Measurements from ENCODE around the gene CLASP1. TPM values are rescaled to one million over a fixed set of nuclear protein-coding genes. Genes with fewer than 3 reads are reported as not detected.

CLASP1 gene
- total RNA-seq, 6 experiments from 2014 or later = 19.7 to 32.4 (median 24.1) TPM

GRCh38 chr2:121688820-121689219 is 39.6 kb upstream of the CLASP1 start:
- H3K9me3 ChIP-seq = no peaks in the 10 kb centered on the region
- no peak overlapping the region for H3K27ac ChIP-seq
- DNase-seq (no peak), ATAC-seq (no peak)
- 88% methylated on average over 2 of the region's 2 CpGs for WGBS (ENCODE audit: insufficient coverage, low coverage, low lambda C conversion rate, missing lambda C conversion rate)
- H3K27me3 ChIP-seq = no peaks in the 10 kb centered on the region
- no peaks in the 10 kb centered on the region for H3K36me3 ChIP-seq
- no peaks in the 10 kb centered on the region for H3K4me1 ChIP-seq
- no peak overlapping the region for H3K4me3 ChIP-seq
- intact Hi-C loops (cut with DNase I) = no loop called here
- TF ChIP-seq POLR2A (IDR thresholded peaks at IDR 0.05) (no peak), CTCF (IDR thresholded peaks at IDR 0.05) (no peak)

GRCh38 chr2:121686902-121687301 is 37.6 kb upstream of the CLASP1 start:
- Histone ChIP-seq H3K27me3 (no peaks in the 10 kb centered on the region), H3K4me1 (no peaks in the 10 kb centered on the region), H3K4me3 (no peak overlapping the region), H3K36me3 (no peaks in the 10 kb centered on the region), H3K27ac (no peak overlapping the region), H3K9me3 (peaks cover 0 to 15% (median 2%) of the 10 kb centered on the region in 4 donors)
- TF ChIP-seq CTCF (IDR thresholded peaks at IDR 0.05) (no peak), POLR2A (IDR thresholded peaks at IDR 0.05) (no peak)
- DNase-seq (no peak), ATAC-seq (no peak)
- WGBS (ENCODE audit: insufficient coverage, low coverage, low lambda C conversion rate, missing lambda C conversion rate) = 88% methylated on average over 2 of the region's 2 CpGs
- intact Hi-C loops (cut with DNase I) = no loop called here

GRCh38 chr2:121686218-121686617 is 37.0 kb upstream of the CLASP1 start:
- H3K27ac ChIP-seq = no peak overlapping the region
- H3K27me3 ChIP-seq = no peaks in the 10 kb centered on the region
- DNase-seq = no peak
- H3K36me3 ChIP-seq = no peaks in the 10 kb centered on the region
- no peaks in the 10 kb centered on the region for H3K4me1 ChIP-seq
- no peak for ATAC-seq
- H3K4me3 ChIP-seq = no peak overlapping the region
- intact Hi-C loops (cut with DNase I) = no loop called here
- no peak for TF ChIP-seq POLR2A (IDR thresholded peaks at IDR 0.05)
- TF ChIP-seq CTCF (IDR thresholded peaks at IDR 0.05) = no peak
- peaks cover 0 to 15% (median 2%) of the 10 kb centered on the region in 4 donors for H3K9me3 ChIP-seq
- WGBS (ENCODE audit: insufficient coverage, low coverage, low lambda C conversion rate, missing lambda C conversion rate) = 84% methylated on average over 10 of the region's 19 CpGs

DNA sequence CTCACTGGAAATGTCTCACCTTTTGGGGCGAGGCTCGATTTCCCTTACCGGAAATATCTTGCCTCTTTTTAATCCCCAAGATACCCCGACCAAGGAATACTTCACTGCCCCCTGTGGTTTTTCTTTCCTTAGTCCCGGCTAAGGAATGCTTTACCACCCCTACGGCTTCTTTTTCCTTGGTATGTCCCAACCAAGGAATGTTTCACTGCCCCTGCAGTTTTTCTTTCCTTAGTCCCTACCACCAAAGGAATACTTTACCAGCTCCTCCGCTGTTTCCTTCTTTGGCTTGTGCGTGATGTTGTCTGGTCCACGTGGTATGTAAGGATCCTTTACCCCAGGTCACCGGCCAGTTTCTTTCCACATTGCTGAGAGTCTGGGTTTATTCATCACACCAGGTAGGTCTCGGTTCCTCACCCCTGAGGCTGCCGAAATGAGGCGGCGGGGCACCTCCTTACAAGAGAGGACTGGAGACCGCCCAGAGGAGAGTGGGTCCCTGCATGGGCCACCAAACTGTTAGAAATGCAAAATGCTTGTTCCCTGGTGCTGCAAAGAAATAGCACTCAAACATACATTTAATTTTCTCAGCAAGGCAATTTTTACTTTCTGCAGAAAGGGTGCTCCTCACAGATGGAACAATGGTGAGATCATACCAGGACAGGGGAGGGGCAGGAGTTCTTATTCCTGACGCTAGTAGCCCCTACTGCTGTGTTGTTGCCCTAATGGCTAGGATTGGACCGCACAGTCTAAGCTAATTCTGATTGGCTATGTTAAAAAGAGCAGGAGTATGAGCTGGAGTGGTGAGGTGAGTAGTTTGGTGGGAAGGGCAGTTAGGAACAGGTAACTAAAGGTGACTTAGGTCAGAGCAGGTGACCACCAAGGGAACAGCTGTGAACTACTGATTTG is 33.4 kb upstream of the CLASP1 start:
- Histone ChIP-seq H3K27me3 (no peaks in the 10 kb centered on the region), H3K9me3 (peaks cover 0 to 15% (median 4%) of the 10 kb centered on the region in 4 donors), H3K4me1 (no peaks in the 10 kb centered on the region), H3K36me3 (no peaks in the 10 kb centered on the region), H3K4me3 (no peak overlapping the region), H3K27ac (no peak overlapping the region)
- 80% methylated on average over 16 of the region's 17 CpGs for WGBS (ENCODE audit: insufficient coverage, low coverage, low lambda C conversion rate, missing lambda C conversion rate)
- intact Hi-C loops (cut with DNase I) = no loop called here
- no peak for ATAC-seq
- no peak for TF ChIP-seq CTCF (IDR thresholded peaks at IDR 0.05)
- TF ChIP-seq POLR2A (IDR thresholded peaks at IDR 0.05) = no peak
- DNase-seq = no peak
